ENCODE measurements around the gene CIITA. TPM values are rescaled to one million over a fixed set of nuclear protein-coding genes. Genes with fewer than 3 reads are reported as not detected.
"Not testable (repeated sequence)": the region's sequence is repeated elsewhere in the genome, so short reads cannot be mapped to it uniquely, and the experiment has no call there.

Gene CIITA
- polyA plus RNA-seq, 1 donor = 3.1 TPM

- DNase-seq = no peak
These were observed 43.9 kb downstream of the CIITA start for GRCh38 chr16:10920726-10921427.

GRCh38 chr16:10921536-10922327, 44.7 kb downstream of the CIITA start:
- no peak for DNase-seq

- no peak for DNase-seq
These were observed 45.5 kb downstream of the CIITA start for GRCh38 chr16:10922328-10923145.

GRCh38 chr16:10923146-10923649, 46.2 kb downstream of the CIITA start:
- DNase-seq = no peak

- DNase-seq = no peak
These were observed 46.7 kb downstream of the CIITA start for GRCh38 chr16:10923650-10924214.

- not testable (repeated sequence) for DNase-seq
These were observed 48.3 kb downstream of the CIITA start for GRCh38 chr16:10925285-10925684.

GRCh38 chr16:10926094-10926493, 49.1 kb downstream of the CIITA start:
- DNase-seq = no peak

- DNase-seq = no peak
These were observed 49.9 kb downstream of the CIITA start for GRCh38 chr16:10926867-10927266.

- DNase-seq = no peak
These were observed 50.6 kb downstream of the CIITA start for GRCh38 chr16:10927497-10928112.

- DNase-seq = not testable (repeated sequence)
These were observed 52.1 kb downstream of the CIITA start for GRCh38 chr16:10929097-10929496.

- DNase-seq = no peak
These were observed 53.1 kb downstream of the CIITA start for GRCh38 chr16:10929853-10930754.

GRCh38 chr16:10930755-10931093, 53.7 kb downstream of the CIITA start:
- DNase-seq = no peak

- DNase-seq = no peak
These were observed 54.1 kb downstream of the CIITA start for GRCh38 chr16:10931134-10931533.

- DNase-seq = no peak
These were observed 55.1 kb downstream of the CIITA start for GRCh38 chr16:10931977-10932632.

GRCh38 chr16:10932959-10933710, 56.1 kb downstream of the CIITA start:
- no peak for DNase-seq

GRCh38 chr16:10933865-10934264, 56.9 kb downstream of the CIITA start:
- no peak for DNase-seq

GRCh38 chr16:10934325-10935107, 57.5 kb downstream of the CIITA start:
- no peak for DNase-seq

GRCh38 chr16:10935226-10935915, 58.4 kb downstream of the CIITA start:
- no peak for DNase-seq
